ENCODE results near the gene COL9A1.
"Not testable (repeated sequence)": the region's sequence is repeated elsewhere in the genome, so short reads cannot be mapped to it uniquely, and the experiment has no call there.

COL9A1 gene

GRCh38 chr6:70337743-70338105 lies 34.8 kb upstream of the COL9A1 start:
- no peaks in the 10 kb centered on the region for H3K27me3 ChIP-seq
- no peak for DNase-seq
- TF ChIP-seq CTCF (IDR thresholded peaks at IDR 0.05) = no peak
- no peaks in the 10 kb centered on the region for H3K9me3 ChIP-seq
- H3K27ac ChIP-seq = no peak overlapping the region
- no peaks in the 10 kb centered on the region for H3K36me3 ChIP-seq
- H3K4me3 ChIP-seq = no peak overlapping the region
- intact Hi-C loops (cut with DNase I; ENCODE audit: low total_unique reads) = no loop called here
- H3K4me1 ChIP-seq = no peaks in the 10 kb centered on the region

GRCh38 chr6:70336996-70337742 lies 34.3 kb upstream of the COL9A1 start:
- no peak for DNase-seq
- Histone ChIP-seq H3K27me3 (no peaks in the 10 kb centered on the region), H3K9me3 (no peaks in the 10 kb centered on the region), H3K36me3 (no peaks in the 10 kb centered on the region), H3K27ac (no peak overlapping the region), H3K4me1 (no peaks in the 10 kb centered on the region), H3K4me3 (no peak overlapping the region)
- TF ChIP-seq CTCF (IDR thresholded peaks at IDR 0.05) = no peak
- intact Hi-C loops (cut with DNase I; ENCODE audit: low total_unique reads) = no loop called here

- intact Hi-C loops (cut with DNase I; ENCODE audit: low total_unique reads) = no loop called here
- Histone ChIP-seq H3K9me3 (no peaks in the 10 kb centered on the region), H3K27ac (no peak overlapping the region), H3K27me3 (no peaks in the 10 kb centered on the region), H3K36me3 (no peaks in the 10 kb centered on the region), H3K4me1 (no peaks in the 10 kb centered on the region), H3K4me3 (no peak overlapping the region)
- TF ChIP-seq CTCF (IDR thresholded peaks at IDR 0.05) = no peak
- DNase-seq = no peak
These were observed 24.2 kb upstream of the COL9A1 start for GRCh38 chr6:70327036-70327435.

- no peak for TF ChIP-seq CTCF (IDR thresholded peaks at IDR 0.05)
- Histone ChIP-seq H3K9me3 (no peaks in the 10 kb centered on the region), H3K36me3 (no peaks in the 10 kb centered on the region), H3K27ac (no peak overlapping the region), H3K4me1 (no peaks in the 10 kb centered on the region), H3K4me3 (no peak overlapping the region), H3K27me3 (no peaks in the 10 kb centered on the region)
- intact Hi-C loops (cut with DNase I; ENCODE audit: low total_unique reads) = no loop called here
- DNase-seq = no peak
These were observed 22.1 kb upstream of the COL9A1 start for GRCh38 chr6:70325009-70325408.

GRCh38 chr6:70317799-70318198 lies 14.9 kb upstream of the COL9A1 start:
- H3K9me3 ChIP-seq; H3K4me3 ChIP-seq; H3K27me3 ChIP-seq; H3K4me1 ChIP-seq; H3K36me3 ChIP-seq; DNase-seq; H3K27ac ChIP-seq; intact Hi-C loops (cut with DNase I; ENCODE audit: low total_unique reads): not testable (repeated sequence)

- Histone ChIP-seq H3K36me3 (no peaks in the 10 kb centered on the region), H3K27ac (no peak overlapping the region), H3K4me3 (no peak overlapping the region), H3K9me3 (no peaks in the 10 kb centered on the region), H3K27me3 (no peaks in the 10 kb centered on the region), H3K4me1 (no peaks in the 10 kb centered on the region)
- intact Hi-C loops (cut with DNase I; ENCODE audit: low total_unique reads) = no loop called here
- DNase-seq = no peak
- no peak for TF ChIP-seq CTCF (IDR thresholded peaks at IDR 0.05)
These were observed 12.3 kb upstream of the COL9A1 start for GRCh38 chr6:70315079-70315751.

Data from tibial artery (tissue), 4 donors.